ENCODE measurements around the gene DKC1. TPM values are rescaled to one million over a fixed set of nuclear protein-coding genes. Genes with fewer than 3 reads are reported as not detected.

DKC1 gene
- total RNA-seq, result 23.6 and 27.7 TPM in 2 replicates

DNA sequence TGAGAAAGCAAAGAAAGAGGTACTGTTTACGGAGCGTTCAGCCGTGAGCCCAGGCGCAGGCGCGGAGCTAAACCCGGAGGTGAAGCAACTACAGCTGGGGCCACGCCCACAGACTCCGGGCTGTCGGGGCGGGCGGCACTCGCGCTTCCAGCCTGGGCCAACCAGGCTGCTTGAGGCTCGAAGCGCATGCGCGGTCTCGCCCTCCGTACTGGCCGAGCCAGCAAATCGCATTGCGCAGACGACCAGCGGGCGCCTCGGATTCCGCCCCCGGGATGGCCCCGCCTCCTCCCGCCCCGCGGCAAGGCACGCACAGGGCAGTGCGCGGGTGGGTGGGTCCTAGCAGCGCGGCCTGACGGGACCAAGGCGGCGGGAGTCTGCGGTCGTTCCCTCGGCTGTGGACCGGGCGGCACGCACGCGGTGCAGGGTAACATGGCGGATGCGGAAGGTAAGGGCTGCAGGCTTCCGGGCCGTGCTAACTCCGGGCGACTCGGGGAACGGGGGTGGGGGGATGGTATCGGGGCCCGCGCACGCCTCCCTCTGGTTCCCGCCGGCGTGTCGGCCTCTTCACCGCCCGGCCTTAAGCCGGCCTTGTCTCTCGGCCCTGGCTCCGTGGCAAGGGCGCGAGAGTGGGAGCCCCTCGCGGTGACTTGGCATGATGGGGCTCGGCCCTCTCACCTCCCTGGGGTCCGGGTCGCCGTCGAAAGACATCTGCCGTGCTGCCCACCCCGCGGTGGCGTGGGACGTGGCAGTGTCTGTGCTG lies at the start of gene DKC1:
Gene DKC1, plus strand, starts transcription at position 328 of the 760 bp plus-strand sequence. Its CDS starts 102 bp downstream, at position 430.

DNA sequence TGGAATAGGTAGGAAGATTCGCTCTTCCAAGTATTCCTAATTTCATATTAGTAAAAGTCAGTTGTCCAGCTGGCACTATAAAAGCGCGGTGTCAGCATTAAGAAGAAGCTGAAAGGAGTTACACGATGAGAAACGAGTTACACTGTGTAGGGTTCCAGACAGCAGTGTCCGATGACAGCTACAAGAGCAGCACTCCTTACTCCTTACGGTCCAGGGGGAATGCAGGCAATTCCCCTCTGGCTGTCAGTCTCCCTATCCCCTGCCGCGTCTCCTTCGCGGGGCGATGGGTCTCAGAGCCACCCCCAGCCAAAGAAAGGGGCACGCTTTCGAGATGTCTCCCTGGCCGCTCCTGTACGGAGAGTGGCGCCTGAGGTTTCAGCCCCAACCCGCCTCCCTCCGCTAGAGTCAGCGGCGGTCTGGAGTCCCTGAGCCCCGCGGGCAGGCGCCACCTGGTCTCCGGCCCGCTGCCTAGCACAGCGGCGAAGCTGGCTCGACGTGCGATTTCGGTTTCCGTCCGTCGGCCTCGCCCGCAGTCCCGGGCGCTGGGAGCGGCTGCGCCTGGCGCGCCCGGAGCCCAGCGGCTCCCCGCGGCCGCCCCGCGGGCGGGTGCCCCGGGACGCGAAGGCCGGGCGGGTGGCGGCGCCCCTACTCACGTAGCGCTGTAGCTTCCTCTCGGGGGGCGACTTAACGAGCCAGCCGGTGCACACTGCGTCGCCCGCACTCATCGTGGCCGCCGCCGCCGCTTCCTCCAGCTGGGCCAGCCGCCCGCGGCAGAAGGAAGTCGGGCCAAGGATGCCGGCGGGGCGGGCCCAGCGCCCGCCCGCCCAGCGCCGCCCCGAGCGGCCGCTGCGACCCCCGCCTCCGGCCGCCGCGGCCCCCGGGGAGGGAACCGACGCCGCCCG lies 12.1 kb upstream of the DKC1 start, which contains the start of gene GAB3:
Gene GAB3, minus strand, starts transcription at position 777 of the 902 bp plus-strand sequence. Its CDS starts 52 bp downstream, at position 725.

GRCh38 chrX:154804957-154805695 lies 42.5 kb downstream of the DKC1 start, which contains the start of gene MPP1:
MPP1 (minus strand) TSS chrX:154805485; CDS start chrX:154805373, 112 bp downstream.

Small RNA genes within 50 kb of the gene (small RNA-seq; reads per million reads assigned to genes)
- gene SNORA36A, result not detected

Other genes with a start within 250 kb of the DKC1 start
- gene FAM3A, start 246.6 kb upstream of the DKC1 start, total RNA-seq, result 25.4 and 28.1 TPM in 2 replicates
- gene G6PD, start 216.0 kb upstream of the DKC1 start, total RNA-seq, result 98.6 and 101 TPM in 2 replicates
- 12.7 and 15.2 TPM in 2 replicates for gene IKBKG, start 215.2 kb upstream of the DKC1 start, total RNA-seq
- gene CTAG1A, start 177.7 kb upstream of the DKC1 start, total RNA-seq, result not detected in 2 replicates
- not detected in 2 replicates for gene CTAG1B, start 143.6 kb upstream of the DKC1 start, total RNA-seq
- gene CTAG2, start 109.3 kb upstream of the DKC1 start, total RNA-seq, result 1.5 TPM in 1 of 2 replicates, not detected in the other
- gene GAB3, start 11.8 kb upstream of the DKC1 start, total RNA-seq, result 0.12 and 0.65 TPM in 2 replicates
- 10.7 and 15.4 TPM in 2 replicates for gene MPP1, start 42.6 kb downstream of the DKC1 start, total RNA-seq
- gene SMIM9, start 71.8 kb downstream of the DKC1 start, total RNA-seq, result not detected in 2 replicates
- gene F8A1, start 123.5 kb downstream of the DKC1 start, total RNA-seq, result 4.2 and 7.0 TPM in 2 replicates

All from hair follicle dermal papilla cell (primary cell).